GM12873 (cell line): ENCODE data around the gene KMT2E.

Experiments
- TF ChIP-seq, protein P1 (sequence below): IDR thresholded peaks from 2 replicates; pipeline ENCODE4 v1.5.1; 2012; ENCODE audit warnings: low read depth, mild to moderate bottlenecking, moderate library complexity, low read length, control low read depth; ENCODE audit not compliant: insufficient read depth; ENCODE audit errors: missing control alignments

KMT2E gene

DNA sequence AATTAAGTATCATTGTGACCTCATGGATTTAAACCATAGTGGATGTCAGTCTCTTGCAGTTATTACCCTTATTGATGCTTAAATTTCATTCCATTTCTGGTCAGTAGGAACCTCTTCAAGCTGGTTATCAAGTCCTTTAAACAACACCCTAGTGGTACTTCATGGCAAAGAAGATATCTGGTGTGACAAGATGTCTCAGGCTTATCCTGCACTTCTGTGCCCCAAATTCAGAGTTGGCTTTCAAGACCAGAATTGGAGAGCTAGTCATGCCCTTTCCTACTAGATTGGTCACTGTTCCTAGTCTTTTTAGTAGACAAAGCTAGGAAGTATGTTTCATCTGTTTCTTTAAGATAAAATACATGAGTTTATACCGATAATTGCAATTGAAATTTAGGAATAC, 54.9 kb downstream of the KMT2E start:
- TF ChIP-seq, protein P1, sequence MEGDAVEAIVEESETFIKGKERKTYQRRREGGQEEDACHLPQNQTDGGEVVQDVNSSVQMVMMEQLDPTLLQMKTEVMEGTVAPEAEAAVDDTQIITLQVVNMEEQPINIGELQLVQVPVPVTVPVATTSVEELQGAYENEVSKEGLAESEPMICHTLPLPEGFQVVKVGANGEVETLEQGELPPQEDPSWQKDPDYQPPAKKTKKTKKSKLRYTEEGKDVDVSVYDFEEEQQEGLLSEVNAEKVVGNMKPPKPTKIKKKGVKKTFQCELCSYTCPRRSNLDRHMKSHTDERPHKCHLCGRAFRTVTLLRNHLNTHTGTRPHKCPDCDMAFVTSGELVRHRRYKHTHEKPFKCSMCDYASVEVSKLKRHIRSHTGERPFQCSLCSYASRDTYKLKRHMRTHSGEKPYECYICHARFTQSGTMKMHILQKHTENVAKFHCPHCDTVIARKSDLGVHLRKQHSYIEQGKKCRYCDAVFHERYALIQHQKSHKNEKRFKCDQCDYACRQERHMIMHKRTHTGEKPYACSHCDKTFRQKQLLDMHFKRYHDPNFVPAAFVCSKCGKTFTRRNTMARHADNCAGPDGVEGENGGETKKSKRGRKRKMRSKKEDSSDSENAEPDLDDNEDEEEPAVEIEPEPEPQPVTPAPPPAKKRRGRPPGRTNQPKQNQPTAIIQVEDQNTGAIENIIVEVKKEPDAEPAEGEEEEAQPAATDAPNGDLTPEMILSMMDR, result no peak

- TF ChIP-seq, protein P1, result no peak
Observed at GRCh38 chr7:105073143-105073542, 59.1 kb downstream of the KMT2E start.

DNA sequence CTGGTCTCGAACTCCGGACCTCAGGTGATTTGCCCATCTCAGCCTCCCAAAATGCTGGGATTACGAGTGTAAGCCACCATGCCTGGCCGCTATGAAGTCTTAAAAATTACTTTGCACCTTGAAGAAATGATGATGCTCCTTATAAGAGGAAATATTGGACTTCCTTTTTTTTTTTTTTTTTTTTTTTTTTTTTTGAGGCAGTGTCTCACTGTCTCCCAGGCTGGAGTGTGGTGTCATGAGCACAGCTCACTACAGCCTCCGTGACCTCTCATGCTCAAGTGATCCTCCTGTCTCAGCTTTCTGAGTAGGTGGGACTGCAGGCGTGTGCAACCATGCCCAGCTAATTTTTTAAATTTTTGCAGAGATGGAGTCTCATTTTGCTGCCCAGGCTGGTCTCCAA, 65.3 kb downstream of the KMT2E start:
- TF ChIP-seq, protein P1, result no peak

DNA sequence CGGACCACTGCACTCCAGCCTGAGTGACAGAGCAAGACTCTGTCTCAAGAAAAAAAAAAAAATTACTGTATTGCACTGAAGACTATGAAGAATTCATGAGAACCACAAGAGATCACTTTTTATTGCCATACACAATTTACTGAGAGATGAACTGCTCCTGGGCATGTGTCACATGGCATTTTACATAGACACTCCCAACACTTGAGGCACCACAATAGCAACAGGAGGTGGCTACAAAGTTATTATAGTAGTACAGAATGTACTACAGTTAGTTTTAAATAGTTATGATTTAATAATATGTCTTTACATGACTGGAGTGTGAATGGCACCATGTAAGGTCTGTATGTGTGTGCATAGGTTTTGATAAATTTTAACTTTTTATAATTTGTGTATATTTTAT, 70.6 kb downstream of the KMT2E start:
- TF ChIP-seq, protein P1, result no peak

DNA sequence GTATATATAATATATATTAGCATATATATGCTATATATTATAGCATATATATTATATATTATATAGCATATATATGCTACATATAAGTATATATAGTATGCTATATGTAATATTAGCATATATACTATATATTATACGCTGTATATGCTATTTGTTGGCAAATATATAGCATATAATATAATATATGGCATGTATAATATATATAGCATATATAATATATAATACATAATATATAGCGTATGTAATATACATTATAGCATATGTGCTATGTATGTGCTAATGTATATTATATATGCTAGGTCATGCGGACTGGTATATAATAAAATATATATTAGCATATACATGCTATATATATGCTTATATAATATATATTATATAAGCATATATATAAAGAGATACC, 72.8 kb downstream of the KMT2E start:
- TF ChIP-seq, protein P1, result no peak

GRCh38 chr7:105087981-105088380, 74.0 kb downstream of the KMT2E start:
- TF ChIP-seq, protein P1, result no peak

GRCh38 chr7:105088456-105088855, 74.5 kb downstream of the KMT2E start:
- TF ChIP-seq, protein P1, result no peak
